ENCODE measurements around the gene GATA5. TPM values are rescaled to one million over a fixed set of nuclear protein-coding genes. Genes with fewer than 3 reads are reported as not detected.

The GATA5 gene
- total RNA-seq, 1 donor from 2014 or later = not detected

DNA sequence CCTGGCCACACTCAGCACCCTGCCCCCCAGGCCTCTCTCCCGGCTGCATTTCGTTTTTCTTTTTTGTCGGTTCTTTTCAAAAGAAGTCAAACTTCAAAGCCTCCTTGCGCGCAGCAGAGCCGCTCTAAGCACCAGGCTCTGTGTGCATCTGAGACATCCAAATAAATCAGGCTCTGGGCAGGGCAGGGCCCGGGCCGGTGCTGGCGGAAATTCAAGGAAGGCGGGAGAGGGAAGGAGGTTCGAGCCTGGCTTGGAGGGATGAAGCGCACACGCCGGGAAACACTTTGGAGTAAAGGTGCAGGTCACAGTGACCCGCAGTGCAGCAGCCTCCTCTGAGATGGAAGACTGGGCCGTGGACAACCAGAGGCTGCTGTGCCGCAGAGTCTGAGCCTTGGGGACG, 5.8 kb downstream of the GATA5 start:
- TF ChIP-seq, protein P1, sequence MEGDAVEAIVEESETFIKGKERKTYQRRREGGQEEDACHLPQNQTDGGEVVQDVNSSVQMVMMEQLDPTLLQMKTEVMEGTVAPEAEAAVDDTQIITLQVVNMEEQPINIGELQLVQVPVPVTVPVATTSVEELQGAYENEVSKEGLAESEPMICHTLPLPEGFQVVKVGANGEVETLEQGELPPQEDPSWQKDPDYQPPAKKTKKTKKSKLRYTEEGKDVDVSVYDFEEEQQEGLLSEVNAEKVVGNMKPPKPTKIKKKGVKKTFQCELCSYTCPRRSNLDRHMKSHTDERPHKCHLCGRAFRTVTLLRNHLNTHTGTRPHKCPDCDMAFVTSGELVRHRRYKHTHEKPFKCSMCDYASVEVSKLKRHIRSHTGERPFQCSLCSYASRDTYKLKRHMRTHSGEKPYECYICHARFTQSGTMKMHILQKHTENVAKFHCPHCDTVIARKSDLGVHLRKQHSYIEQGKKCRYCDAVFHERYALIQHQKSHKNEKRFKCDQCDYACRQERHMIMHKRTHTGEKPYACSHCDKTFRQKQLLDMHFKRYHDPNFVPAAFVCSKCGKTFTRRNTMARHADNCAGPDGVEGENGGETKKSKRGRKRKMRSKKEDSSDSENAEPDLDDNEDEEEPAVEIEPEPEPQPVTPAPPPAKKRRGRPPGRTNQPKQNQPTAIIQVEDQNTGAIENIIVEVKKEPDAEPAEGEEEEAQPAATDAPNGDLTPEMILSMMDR (IDR thresholded peaks at IDR 0.05) = no peak
- Mint-ChIP-seq H3K9me3 (no peaks in the 10 kb centered on the region), H3K4me3 (no peak overlapping the region), H3K27me3 (peaks cover 26% of the 10 kb centered on the region), H3K36me3 (ENCODE audit: low read depth) (no peaks in the 10 kb centered on the region), H3K27ac (no peak overlapping the region), H3K4me1 (peaks cover 1% of the 10 kb centered on the region)
- intact Hi-C loops (cut with micrococcal nuclease) = no loop called here
- DNase-seq (no peak), ATAC-seq (ENCODE audit: low read depth) (no peak)
- ChIA-PET CTCF (no interaction called here), POLR2A (interaction anchor here (1.1 kb wide), 1 partner anchor 31 kb away, joined by 7 read pairs; no protein-coding TSS in a partner anchor)

DNA sequence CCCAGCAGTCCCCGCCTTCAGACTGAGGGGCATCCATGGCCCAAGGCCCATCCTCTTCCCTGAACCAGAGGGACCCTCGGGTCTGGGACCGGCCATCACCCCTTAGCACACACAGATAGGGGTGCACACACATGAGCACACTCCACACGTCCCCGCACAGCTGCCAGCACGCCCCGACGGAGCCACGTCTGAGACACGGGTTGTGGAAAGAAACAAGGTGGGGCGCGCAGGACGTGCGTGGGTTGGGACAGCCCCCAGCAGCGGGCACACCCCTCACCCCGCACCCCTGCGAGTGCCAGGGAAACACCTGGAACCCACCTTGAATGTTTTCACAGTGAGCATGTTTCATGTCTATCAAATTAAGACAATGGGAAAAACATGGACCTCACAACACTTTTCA, 6.4 kb downstream of the GATA5 start:
- TF ChIP-seq, protein P1 (IDR thresholded peaks at IDR 0.05) = no peak
- Mint-ChIP-seq H3K4me3 (no peak overlapping the region), H3K27me3 (peaks cover 25% of the 10 kb centered on the region), H3K9me3 (no peaks in the 10 kb centered on the region), H3K4me1 (no peaks in the 10 kb centered on the region), H3K36me3 (ENCODE audit: low read depth) (no peaks in the 10 kb centered on the region), H3K27ac (no peak overlapping the region)
- ChIA-PET POLR2A (interaction anchor here (1.1 kb wide), 1 partner anchor 30 kb away, joined by 7 read pairs; no protein-coding TSS in a partner anchor), CTCF (no interaction called here)
- DNase-seq (no peak), ATAC-seq (ENCODE audit: low read depth) (no peak)
- intact Hi-C loops (cut with micrococcal nuclease) = no loop called here

DNA sequence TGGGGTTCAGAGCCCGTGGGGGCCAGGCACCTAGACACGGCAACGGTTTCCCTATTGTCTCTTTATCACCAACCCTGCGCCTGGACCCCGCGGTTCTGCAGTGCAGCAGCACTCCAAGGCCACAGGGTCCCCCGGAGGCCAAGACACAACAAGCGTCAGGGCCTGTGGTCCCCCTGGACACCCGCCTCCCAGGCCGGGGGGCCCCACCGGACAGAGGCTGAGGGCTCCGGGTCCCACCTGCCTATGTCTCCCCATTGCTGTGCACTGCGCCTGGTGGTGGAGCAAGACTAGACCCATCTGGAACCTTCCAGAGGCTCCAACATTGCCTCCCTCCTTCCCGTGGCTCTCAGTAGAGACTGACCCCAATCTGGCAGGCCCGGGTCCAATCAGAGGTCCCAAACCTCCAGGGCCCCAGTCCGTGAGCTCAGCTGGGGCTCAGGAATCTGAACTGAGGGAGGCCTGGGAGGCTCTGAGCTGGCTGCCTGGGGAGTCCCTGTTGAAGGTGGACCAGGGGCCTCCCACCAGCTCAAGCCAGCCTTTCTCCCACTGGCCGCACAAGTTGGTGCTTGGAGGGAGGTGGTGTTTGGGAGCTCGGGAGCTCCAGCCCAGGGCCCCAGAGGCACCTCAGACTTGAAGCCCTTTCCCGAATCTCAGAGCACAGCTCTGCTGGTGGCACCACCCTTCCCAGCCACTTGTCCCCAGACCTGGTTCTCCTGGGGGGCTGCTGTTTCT, 8.8 kb downstream of the GATA5 start:
- no peak overlapping the region for H3K4me3 Mint-ChIP-seq
- H3K27me3 Mint-ChIP-seq = peaks cover 17% of the 10 kb centered on the region
- no peak overlapping the region for H3K27ac Mint-ChIP-seq
- ChIA-PET CTCF (no interaction called here), POLR2A (no interaction called here)
- no peaks in the 10 kb centered on the region for H3K9me3 Mint-ChIP-seq
- DNase-seq (no peak), ATAC-seq (ENCODE audit: low read depth) (no peak)
- no peaks in the 10 kb centered on the region for H3K36me3 Mint-ChIP-seq (ENCODE audit: low read depth)
- H3K4me1 Mint-ChIP-seq = no peaks in the 10 kb centered on the region
- TF ChIP-seq, protein P1 (IDR thresholded peaks at IDR 0.05) = no peak
- intact Hi-C loops (cut with micrococcal nuclease) = no loop called here

DNA sequence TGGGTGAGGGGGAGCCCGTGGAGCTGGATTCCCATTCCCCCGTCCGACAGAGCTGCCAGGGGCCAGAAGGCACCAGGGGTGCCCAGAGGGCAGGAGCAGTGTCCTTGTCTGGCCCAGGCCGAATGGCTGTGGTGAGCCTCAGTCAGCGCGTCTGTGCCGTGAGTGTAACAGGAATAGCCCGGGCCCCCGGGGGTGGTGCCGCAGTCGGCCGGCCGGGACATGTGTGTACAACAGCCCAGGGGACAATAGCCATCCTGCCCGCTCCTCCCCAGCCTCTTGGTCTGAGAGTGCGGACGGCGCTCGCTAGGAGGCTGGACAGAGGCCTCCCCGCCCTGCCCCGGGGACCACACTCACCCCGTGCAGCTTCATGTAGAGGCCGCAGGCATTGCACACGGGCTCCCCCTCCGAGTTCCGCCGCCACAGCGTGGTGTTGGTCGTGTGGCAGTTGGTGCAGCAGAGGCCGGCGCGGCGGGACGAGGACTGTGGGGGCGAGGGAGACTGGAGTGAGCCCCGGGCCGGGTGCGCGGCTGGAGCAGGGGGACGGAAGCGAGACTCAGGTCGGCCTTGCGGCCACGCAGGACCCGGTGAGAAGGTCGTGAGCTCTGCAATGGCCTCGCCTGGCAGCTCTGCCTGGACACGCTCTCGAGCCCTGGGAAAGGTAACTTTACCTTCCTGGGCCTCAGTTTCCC, 9.6 kb downstream of the GATA5 start:
- peaks cover 15% of the 10 kb centered on the region for H3K27me3 Mint-ChIP-seq
- H3K4me3 Mint-ChIP-seq = no peak overlapping the region
- DNase-seq (no peak), ATAC-seq (ENCODE audit: low read depth) (no peak)
- ChIA-PET CTCF (no interaction called here), POLR2A (no interaction called here)
- intact Hi-C loops (cut with micrococcal nuclease) = no loop called here
- no peak overlapping the region for H3K27ac Mint-ChIP-seq
- TF ChIP-seq, protein P1 (IDR thresholded peaks at IDR 0.05) = no peak
- H3K9me3 Mint-ChIP-seq = no peaks in the 10 kb centered on the region
- no peaks in the 10 kb centered on the region for H3K36me3 Mint-ChIP-seq (ENCODE audit: low read depth)
- no peaks in the 10 kb centered on the region for H3K4me1 Mint-ChIP-seq

DNA sequence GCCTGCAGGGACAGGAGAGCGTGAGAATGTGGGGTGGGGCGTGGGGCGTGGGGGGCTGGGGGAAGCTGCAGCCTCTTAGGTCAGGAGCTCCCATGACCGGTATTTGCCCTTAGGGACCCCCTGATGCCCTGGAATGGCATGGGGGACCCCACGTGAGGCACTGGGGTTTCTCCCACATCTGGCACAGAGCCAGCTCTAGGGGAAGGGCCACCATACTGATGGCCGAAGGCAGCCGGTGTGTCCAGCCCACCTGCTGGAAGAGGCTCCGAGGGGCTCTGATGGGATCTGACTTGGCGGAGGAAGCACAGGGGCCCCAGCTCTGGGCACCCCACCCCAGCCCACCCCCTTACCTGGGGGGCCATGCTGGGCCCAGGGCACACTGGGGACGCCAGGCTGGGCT, 10.8 kb downstream of the GATA5 start:
- H3K27me3 Mint-ChIP-seq = peaks cover 11% of the 10 kb centered on the region
- no peak for ATAC-seq (ENCODE audit: low read depth)
- TF ChIP-seq, protein P1 (IDR thresholded peaks at IDR 0.05) = no peak
- intact Hi-C loops (cut with micrococcal nuclease) = no loop called here
- no peak overlapping the region for H3K27ac Mint-ChIP-seq
- POLR2A ChIA-PET = no interaction called here
- H3K4me3 Mint-ChIP-seq = no peak overlapping the region
- DNase-seq = no peak
- CTCF ChIA-PET = no interaction called here
- no peaks in the 10 kb centered on the region for H3K9me3 Mint-ChIP-seq
- H3K36me3 Mint-ChIP-seq (ENCODE audit: low read depth) = no peaks in the 10 kb centered on the region
- H3K4me1 Mint-ChIP-seq = no peaks in the 10 kb centered on the region
